ENCODE results near the gene MICA. TPM values are rescaled to one million over a fixed set of nuclear protein-coding genes. Genes with fewer than 3 reads are reported as not detected.
"Not testable (repeated sequence)": the region's sequence is repeated elsewhere in the genome, so short reads cannot be mapped to it uniquely, and the experiment has no call there.

The MICA gene
- total RNA-seq, 2 experiments from 2014 or later, result 10.5 to 10.8 TPM

- H3K4me1 Mint-ChIP-seq, result no peaks in the 10 kb centered on the region
- H3K4me3 Mint-ChIP-seq, result no peak overlapping the region
- H3K36me3 Mint-ChIP-seq (ENCODE audit: low read depth), result peaks cover 11% of the 10 kb centered on the region
- ChIA-PET POLR2A (no interaction called here), CTCF (no interaction called here)
- H3K27me3 Mint-ChIP-seq, result peaks cover 18% of the 10 kb centered on the region
- H3K9me3 Mint-ChIP-seq, result no peaks in the 10 kb centered on the region
- no peak overlapping the region for H3K27ac Mint-ChIP-seq
- no peak for DNase-seq
Observed at GRCh38 chr6:31422587-31422986, 19.2 kb downstream of the MICA start.

GRCh38 chr6:31423550-31423949 lies 20.2 kb downstream of the MICA start:
- Mint-ChIP-seq H3K4me1 (no peaks in the 10 kb centered on the region), H3K9me3 (no peaks in the 10 kb centered on the region), H3K4me3 (no peak overlapping the region), H3K27me3 (peaks cover 18% of the 10 kb centered on the region), H3K27ac (no peak overlapping the region), H3K36me3 (ENCODE audit: low read depth) (peaks cover 4% of the 10 kb centered on the region)
- POLR2A ChIA-PET, result no interaction called here
- CTCF ChIA-PET, result interaction anchor here (0.6 kb wide), 1 partner anchor 30 kb away, joined by 4 read pairs; no protein-coding TSS in a partner anchor
- DNase-seq, result no peak

GRCh38 chr6:31426395-31427354 lies 23.3 kb downstream of the MICA start:
- ChIA-PET CTCF (no interaction called here), POLR2A (no interaction called here)
- H3K4me1 Mint-ChIP-seq, result no peaks in the 10 kb centered on the region

GRCh38 chr6:31430449-31430848 lies 27.1 kb downstream of the MICA start:
- H3K27me3 Mint-ChIP-seq, result peaks cover 26% of the 10 kb centered on the region
- no peak overlapping the region for H3K27ac Mint-ChIP-seq
- H3K4me3 Mint-ChIP-seq, result no peak overlapping the region
- DNase-seq, result no peak
- no peaks in the 10 kb centered on the region for H3K4me1 Mint-ChIP-seq
- POLR2A ChIA-PET, result no interaction called here
- no peaks in the 10 kb centered on the region for H3K36me3 Mint-ChIP-seq (ENCODE audit: low read depth)
- peaks cover 8% of the 10 kb centered on the region for H3K9me3 Mint-ChIP-seq
- CTCF ChIA-PET, result no interaction called here

More at GRCh38 chr6:31426395-31427354, 23.3 kb downstream of the MICA start:
- no peak for DNase-seq
- Mint-ChIP-seq H3K27me3 (peaks cover 22% of the 10 kb centered on the region), H3K9me3 (peaks cover 8% of the 10 kb centered on the region), H3K36me3 (ENCODE audit: low read depth) (no peaks in the 10 kb centered on the region), H3K4me3 (no peak overlapping the region), H3K27ac (no peak overlapping the region)

GRCh38 chr6:31435051-31435450 lies 31.7 kb downstream of the MICA start:
- not testable (repeated sequence) for H3K4me3 Mint-ChIP-seq

GRCh38 chr6:31438222-31438621 lies 34.8 kb downstream of the MICA start:
- Mint-ChIP-seq H3K9me3 (peaks cover 11% of the 10 kb centered on the region), H3K4me1 (peaks cover 4% of the 10 kb centered on the region), H3K27ac (no peak overlapping the region), H3K36me3 (ENCODE audit: low read depth) (peaks cover 2% of the 10 kb centered on the region), H3K27me3 (peaks cover 59% of the 10 kb centered on the region), H3K4me3 (no peak overlapping the region)
- POLR2A ChIA-PET, result no interaction called here
- CTCF ChIA-PET, result no interaction called here
- DNase-seq, result no peak

More at GRCh38 chr6:31435051-31435450, 31.7 kb downstream of the MICA start:
- Mint-ChIP-seq H3K9me3 (peaks cover 16% of the 10 kb centered on the region), H3K27me3 (peaks cover 47% of the 10 kb centered on the region)
- H3K36me3 Mint-ChIP-seq (ENCODE audit: low read depth); H3K27ac Mint-ChIP-seq; POLR2A ChIA-PET; H3K4me1 Mint-ChIP-seq; DNase-seq: not testable (repeated sequence)
- CTCF ChIA-PET, result interaction anchor here (0.6 kb wide), 1 partner anchor 83 kb away, joined by 6 read pairs; no protein-coding TSS in a partner anchor

- POLR2A ChIA-PET, result no interaction called here
- no peak overlapping the region for H3K4me3 Mint-ChIP-seq
- H3K36me3 Mint-ChIP-seq (ENCODE audit: low read depth), result peaks cover 2% of the 10 kb centered on the region
- CTCF ChIA-PET, result no interaction called here
- peaks cover 61% of the 10 kb centered on the region for H3K27me3 Mint-ChIP-seq
- peaks cover 11% of the 10 kb centered on the region for H3K9me3 Mint-ChIP-seq
- DNase-seq, result no peak
- H3K27ac Mint-ChIP-seq, result no peak overlapping the region
- peaks cover 4% of the 10 kb centered on the region for H3K4me1 Mint-ChIP-seq
Observed at GRCh38 chr6:31438677-31439076, 35.3 kb downstream of the MICA start.

- peaks cover 65% of the 10 kb centered on the region for H3K27me3 Mint-ChIP-seq
- H3K4me1 Mint-ChIP-seq, result peaks cover 4% of the 10 kb centered on the region
- peaks cover 2% of the 10 kb centered on the region for H3K36me3 Mint-ChIP-seq (ENCODE audit: low read depth)
- CTCF ChIA-PET, result interaction anchor here (0.7 to 1.6 kb wide), 12 partner anchors 10 to 304 kb away, joined by 3 to 18 read pairs (median 4); no protein-coding TSS in a partner anchor
- peaks cover 11% of the 10 kb centered on the region for H3K9me3 Mint-ChIP-seq
- POLR2A ChIA-PET, result no interaction called here
- no peak overlapping the region for H3K4me3 Mint-ChIP-seq
- H3K27ac Mint-ChIP-seq, result no peak overlapping the region
- DNase-seq, result peak; percentile 80
Observed at GRCh38 chr6:31441365-31442267, 38.2 kb downstream of the MICA start.

GRCh38 chr6:31446481-31446880 lies 43.1 kb downstream of the MICA start:
- Mint-ChIP-seq H3K9me3 (no peaks in the 10 kb centered on the region), H3K27ac (no peak overlapping the region), H3K27me3 (peaks cover 59% of the 10 kb centered on the region), H3K36me3 (ENCODE audit: low read depth) (no peaks in the 10 kb centered on the region), H3K4me3 (no peak overlapping the region), H3K4me1 (peaks cover 3% of the 10 kb centered on the region)
- ChIA-PET POLR2A (no interaction called here), CTCF (interaction anchor here (1.5 kb wide), 1 partner anchor 15 kb away, joined by 3 read pairs; no protein-coding TSS in a partner anchor)
- DNase-seq, result no peak

- CTCF ChIA-PET, result interaction anchor here (0.6 to 1.5 kb wide), 2 partner anchors 14 to 41 kb away, joined by 3 read pairs; no protein-coding TSS in a partner anchor
- H3K27ac Mint-ChIP-seq; H3K9me3 Mint-ChIP-seq; H3K36me3 Mint-ChIP-seq (ENCODE audit: low read depth); DNase-seq; H3K4me1 Mint-ChIP-seq; POLR2A ChIA-PET; H3K4me3 Mint-ChIP-seq: not testable (repeated sequence)
- peaks cover 59% of the 10 kb centered on the region for H3K27me3 Mint-ChIP-seq
Observed at GRCh38 chr6:31446999-31447789, 43.8 kb downstream of the MICA start.

- no peak overlapping the region for H3K27ac Mint-ChIP-seq
- CTCF ChIA-PET, result interaction anchor here (1.1 kb wide), 1 partner anchor 84 kb away, joined by 3 read pairs; no protein-coding TSS in a partner anchor
- no peak for DNase-seq
- no peaks in the 10 kb centered on the region for H3K4me1 Mint-ChIP-seq
- peaks cover 53% of the 10 kb centered on the region for H3K27me3 Mint-ChIP-seq
- no peak overlapping the region for H3K4me3 Mint-ChIP-seq
- POLR2A ChIA-PET, result no interaction called here
- H3K36me3 Mint-ChIP-seq (ENCODE audit: low read depth), result peaks cover 3% of the 10 kb centered on the region
- peaks cover 4% of the 10 kb centered on the region for H3K9me3 Mint-ChIP-seq
Observed at GRCh38 chr6:31450751-31451150, 47.4 kb downstream of the MICA start.

- no peak for DNase-seq
- POLR2A ChIA-PET, result no interaction called here
- Mint-ChIP-seq H3K27me3 (peaks cover 46% of the 10 kb centered on the region), H3K4me3 (no peak overlapping the region), H3K4me1 (no peaks in the 10 kb centered on the region), H3K36me3 (ENCODE audit: low read depth) (peaks cover 3% of the 10 kb centered on the region), H3K27ac (no peak overlapping the region), H3K9me3 (peaks cover 4% of the 10 kb centered on the region)
- CTCF ChIA-PET, result interaction anchor here (0.8 kb wide), 1 partner anchor 377 kb away, joined by 3 read pairs; no protein-coding TSS in a partner anchor
Observed at GRCh38 chr6:31452859-31453258, 49.5 kb downstream of the MICA start.

Measured in activated CD4-positive, alpha-beta T cell treated with anti-CD3 and anti-CD28 coated beads, Interleukin-2, amount 10 ng/mL, durations not matched to agents 7 days and 5 days (primary cell).